Esophagus squamous epithelium (tissue), 5 donors: ENCODE data around the gene PSME3. TPM values are rescaled to one million over a fixed set of nuclear protein-coding genes. Genes with fewer than 3 reads are reported as not detected.

Source experiments
- DNase-seq: peaks from one replicate; lab custom pipeline; 2025; lab: John Stamatoyannopoulos, UW
- H3K27ac ChIP-seq, 4 donors: fragments of 200-600 bp; sonication (generic); one replicate each; pipeline ENCODE4 v1.5.1; 2016 to 2019; ENCODE audit warnings: mild to moderate bottlenecking in 1 of 4
- H3K27me3 ChIP-seq, 4 donors: fragments of 200-600 bp; sonication (generic); 1 replicate in 3 of 4; 2 replicates in 1 of 4; pipeline versions ENCODE4 v1.5.1 to v1.6.0; 2017 to 2021; ENCODE audit warnings: antibody characterized with exemption in 1 of 4
- H3K36me3 ChIP-seq, 3 donors: fragments of 200-600 bp; sonication (generic); one replicate each; pipeline ENCODE4 v1.5.1; 2016 to 2019
- H3K4me1 ChIP-seq, 3 donors: fragments of 200-600 bp; sonication (generic); one replicate each; pipeline ENCODE4 v1.5.1; 2017 to 2019
- H3K4me3 ChIP-seq, 4 donors: fragments of 200-600 bp; sonication (generic); 1 replicate in 3 of 4; 2 replicates in 1 of 4; pipeline ENCODE4 v1.5.1; 2016 to 2019; ENCODE audit warnings: mild to moderate bottlenecking in 2 of 4, moderate library complexity in 1 of 4
- H3K9me3 ChIP-seq, 3 donors: fragments of 200-600 bp; sonication (generic); one replicate each; pipeline ENCODE4 v1.5.1; 2016 to 2019
- POLR2A ChIP-seq, 4 donors: fragments of 450-650 bp; IDR thresholded peaks; one replicate each; pipeline ENCODE4 v1.6.1; 2017; ENCODE audit warnings: antibody characterized with exemption in 4 of 4, mild to moderate bottlenecking in 4 of 4, moderate library complexity in 3 of 4
- WGBS, 2 donors: methylation state at CpG; one replicate each; pipeline ENCODE4 v1.1.5; 2018; 5-methylcytosine and 5-hydroxymethylcytosine counted together
- intact Hi-C: fragments of 100-400 bp; cut with DNase I; formaldehyde crosslinking; loops from one replicate; pipeline ENCODE4 v1.15.0; 2022
- total RNA-seq, 4 donors: library from RNA; depleted of rRNA; stranded (reverse); fragments of >200 nt; gene quantifications; one replicate each; pipeline ENCODE4 v1.1.0, GENCODE V29; 2016
- TF ChIP-seq, protein P1 (sequence below), 6 experiments: fragments of 450-650 bp in 4 of 6; fragments of 200-600 bp in 2 of 6; sonication (generic) in 2 of 6; IDR thresholded peaks; one replicate each; pipeline ENCODE4 v1.5.1; 2016 to 2019; ENCODE audit warnings: antibody characterized with exemption in 6 of 6, mild to moderate bottlenecking in 4 of 6, moderate library complexity in 4 of 6
- donor health status: DM: yes; HTN: yes; CAD: no.

Gene PSME3
- total RNA-seq, 4 donors from 2014 or later = 91.0 to 121 (median 93.7) TPM

DNA sequence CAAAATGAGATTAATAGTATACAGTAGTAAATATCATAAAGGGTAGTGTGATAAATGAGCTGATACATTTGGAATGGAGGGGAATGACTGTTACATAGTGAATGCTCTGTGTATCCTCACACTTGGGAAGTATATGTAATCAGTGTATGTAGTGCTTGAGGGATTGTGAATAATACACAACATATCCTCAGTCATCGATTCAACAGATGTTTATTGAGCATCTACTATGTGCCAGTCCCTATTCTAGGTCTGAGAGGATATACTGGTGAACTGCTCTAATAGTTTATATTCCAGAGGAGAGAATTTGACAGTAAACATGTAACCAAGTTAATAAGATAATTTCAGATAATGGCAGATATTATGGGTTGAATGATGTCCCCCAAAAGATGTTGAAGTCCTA lies 5.7 kb upstream of the PSME3 start:
- DNase-seq = no peak
- intact Hi-C loops = no loop called here
- peaks cover 0 to 3% (median 0%) of the 10 kb centered on the region in 3 donors for H3K36me3 ChIP-seq
- H3K27ac ChIP-seq = no peak overlapping the region
- H3K9me3 ChIP-seq = no peaks in the 10 kb centered on the region
- peaks cover 16 to 24% (median 20%) of the 10 kb centered on the region in 3 donors for H3K4me1 ChIP-seq
- H3K4me3 ChIP-seq = no peak overlapping the region
- WGBS, 2 donors = 90% methylated on average over 1 of the region's 1 CpG
- no peak for TF ChIP-seq POLR2A (IDR thresholded peaks at IDR 0.05)
- TF ChIP-seq, protein P1, sequence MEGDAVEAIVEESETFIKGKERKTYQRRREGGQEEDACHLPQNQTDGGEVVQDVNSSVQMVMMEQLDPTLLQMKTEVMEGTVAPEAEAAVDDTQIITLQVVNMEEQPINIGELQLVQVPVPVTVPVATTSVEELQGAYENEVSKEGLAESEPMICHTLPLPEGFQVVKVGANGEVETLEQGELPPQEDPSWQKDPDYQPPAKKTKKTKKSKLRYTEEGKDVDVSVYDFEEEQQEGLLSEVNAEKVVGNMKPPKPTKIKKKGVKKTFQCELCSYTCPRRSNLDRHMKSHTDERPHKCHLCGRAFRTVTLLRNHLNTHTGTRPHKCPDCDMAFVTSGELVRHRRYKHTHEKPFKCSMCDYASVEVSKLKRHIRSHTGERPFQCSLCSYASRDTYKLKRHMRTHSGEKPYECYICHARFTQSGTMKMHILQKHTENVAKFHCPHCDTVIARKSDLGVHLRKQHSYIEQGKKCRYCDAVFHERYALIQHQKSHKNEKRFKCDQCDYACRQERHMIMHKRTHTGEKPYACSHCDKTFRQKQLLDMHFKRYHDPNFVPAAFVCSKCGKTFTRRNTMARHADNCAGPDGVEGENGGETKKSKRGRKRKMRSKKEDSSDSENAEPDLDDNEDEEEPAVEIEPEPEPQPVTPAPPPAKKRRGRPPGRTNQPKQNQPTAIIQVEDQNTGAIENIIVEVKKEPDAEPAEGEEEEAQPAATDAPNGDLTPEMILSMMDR (IDR thresholded peaks at IDR 0.05) = no peak
- no peaks in the 10 kb centered on the region for H3K27me3 ChIP-seq

DNA sequence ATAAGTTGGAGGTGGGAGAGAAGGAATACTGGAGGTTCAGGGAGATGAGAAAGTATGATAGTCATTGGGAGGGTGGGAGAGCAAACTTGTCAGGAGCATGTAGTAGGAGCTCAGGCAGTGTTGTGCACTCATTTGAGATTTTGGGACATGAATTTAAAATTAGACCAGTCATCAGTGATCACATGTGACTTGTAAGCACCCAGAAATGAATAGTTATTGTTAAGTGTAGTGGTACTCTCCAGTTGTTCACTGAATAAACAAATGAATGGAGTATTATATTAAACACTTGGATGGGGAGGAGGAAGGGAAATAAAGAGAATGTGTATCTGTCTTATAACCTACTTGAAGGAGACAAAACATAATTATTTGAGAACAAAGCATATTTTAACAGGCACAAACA lies 2.2 kb upstream of the PSME3 start:
- TF ChIP-seq, protein P1 (IDR thresholded peaks at IDR 0.05) = no peak
- TF ChIP-seq POLR2A (IDR thresholded peaks at IDR 0.05) = no peak
- no peaks in the 10 kb centered on the region for H3K27me3 ChIP-seq
- H3K4me3 ChIP-seq = no peak overlapping the region
- peaks cover 0 to 31% (median 16%) of the 10 kb centered on the region in 3 donors for H3K4me1 ChIP-seq
- H3K36me3 ChIP-seq = peaks cover 0 to 12% (median 0%) of the 10 kb centered on the region in 3 donors
- DNase-seq = no peak
- H3K9me3 ChIP-seq = no peaks in the 10 kb centered on the region
- H3K27ac ChIP-seq = no peak overlapping the region
- intact Hi-C loops = no loop called here

DNA sequence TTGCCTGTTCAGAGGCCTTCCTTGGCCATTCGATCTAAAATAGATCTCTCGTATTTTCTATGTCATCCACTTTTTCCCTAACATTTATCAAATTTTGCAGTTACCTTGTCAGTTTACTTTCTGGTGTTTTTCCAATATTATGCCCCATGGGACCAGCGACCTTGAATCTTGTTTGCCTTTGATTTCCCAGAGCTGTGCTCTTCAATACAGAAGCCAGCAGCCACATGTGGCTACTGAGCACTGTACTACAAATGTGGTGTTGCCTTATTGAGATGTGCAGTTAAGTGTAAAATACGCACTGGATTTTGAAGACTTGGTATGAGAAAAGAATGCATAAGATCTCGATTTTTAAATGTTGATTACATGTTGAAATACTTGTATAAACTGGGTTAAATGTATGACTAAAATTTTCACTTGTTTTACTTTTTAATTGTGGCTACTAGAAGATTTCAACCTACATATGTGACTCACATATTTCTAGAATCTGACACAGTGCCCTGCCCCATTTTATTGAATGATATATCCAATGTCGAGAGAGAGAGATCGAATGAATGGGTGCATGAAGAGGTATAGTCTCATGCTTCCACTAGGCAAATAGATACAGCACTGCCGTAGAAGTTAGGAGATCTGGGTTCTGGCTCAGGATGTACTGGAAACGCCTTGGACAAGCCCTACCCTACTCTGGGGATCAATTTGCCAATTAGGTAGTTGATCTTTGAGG lies 824 bp upstream of the PSME3 start:
- DNase-seq = no peak
- Histone ChIP-seq H3K4me3 (peak overlapping the region; percentile 91 to 95 (median 94)), H3K27me3 (no peaks in the 10 kb centered on the region), H3K9me3 (no peaks in the 10 kb centered on the region), H3K27ac (peak overlapping the region; percentile 82 to 92 (median 92)), H3K36me3 (peaks cover 0 to 27% (median 9%) of the 10 kb centered on the region in 3 donors), H3K4me1 (peaks cover 0 to 31% (median 16%) of the 10 kb centered on the region in 3 donors)
- TF ChIP-seq, protein P1 (IDR thresholded peaks at IDR 0.05) = no peak
- TF ChIP-seq POLR2A (IDR thresholded peaks at IDR 0.05) = no peak
- intact Hi-C loops = no loop called here
- WGBS, 2 donors = 47 to 49% methylated on average over 9 of the region's 9 CpGs

DNA sequence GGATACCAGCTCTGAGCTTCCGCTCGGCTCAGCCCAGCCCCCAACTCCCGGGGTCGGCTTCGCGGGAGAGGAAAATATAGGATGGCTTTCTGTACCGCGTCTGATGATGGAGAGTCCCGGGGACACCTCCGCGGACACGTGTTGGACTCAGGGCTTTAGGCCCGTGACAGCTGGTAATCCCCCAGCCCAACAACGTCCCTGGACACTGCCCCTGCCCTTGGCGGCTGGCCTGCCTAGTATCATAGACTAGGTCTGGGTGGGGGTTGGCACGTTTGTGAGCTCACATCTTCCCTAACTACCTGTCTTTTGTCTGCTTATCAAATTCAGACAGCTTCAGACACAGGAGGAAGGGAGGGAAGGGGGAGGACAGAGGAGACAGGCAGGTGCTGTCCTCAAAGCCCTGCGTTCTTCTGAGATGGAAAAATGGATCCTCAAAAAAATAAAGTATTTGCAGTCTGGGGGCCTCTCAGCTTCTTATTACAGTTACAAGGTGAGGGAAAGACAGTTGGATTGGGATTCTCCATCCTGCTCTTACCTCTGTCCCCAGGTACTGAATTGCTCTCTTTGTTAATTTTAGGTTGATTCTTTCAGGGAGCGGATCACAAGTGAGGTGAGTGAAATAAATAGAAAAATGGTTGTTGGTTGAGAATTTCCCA lies 698 bp downstream of the PSME3 start:
- Histone ChIP-seq H3K4me3 (peak overlapping the region; percentile 91 to 95 (median 94)), H3K4me1 (peaks cover 0 to 31% (median 16%) of the 10 kb centered on the region in 3 donors), H3K36me3 (peaks cover 5 to 42% (median 24%) of the 10 kb centered on the region in 3 donors), H3K9me3 (no peaks in the 10 kb centered on the region), H3K27ac (peak overlapping the region; percentile 82 to 92 (median 92)), H3K27me3 (no peaks in the 10 kb centered on the region)
- TF ChIP-seq, protein P1 (IDR thresholded peaks at IDR 0.05) = no peak
- TF ChIP-seq POLR2A (IDR thresholded peaks at IDR 0.05) = no peak
- no peak for DNase-seq
- intact Hi-C loops = no loop called here
- WGBS, 2 donors = 6 to 12% methylated on average over 6 to 11 of the region's 18 CpGs

DNA sequence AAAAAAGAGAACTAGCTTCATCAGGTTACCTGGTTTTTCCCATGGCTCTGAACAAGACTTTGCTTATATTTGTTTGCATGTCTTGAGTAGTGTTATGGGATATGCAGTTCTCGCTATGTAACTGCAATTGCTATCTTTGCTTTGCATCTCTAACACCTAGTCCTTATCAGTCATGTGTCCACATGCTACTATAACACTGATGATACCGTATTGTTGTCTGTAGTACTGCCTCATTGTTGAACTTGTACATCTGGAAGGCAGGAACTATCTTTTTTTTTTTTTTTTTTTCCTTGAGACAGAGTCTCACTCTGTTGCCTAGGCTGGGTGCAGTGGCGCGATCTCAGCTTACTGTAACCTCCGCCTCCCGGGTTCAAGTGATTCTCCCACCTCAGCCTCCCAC lies 2.5 kb downstream of the PSME3 start:
- Histone ChIP-seq H3K9me3 (no peaks in the 10 kb centered on the region), H3K27me3 (no peaks in the 10 kb centered on the region), H3K4me1 (peaks cover 0 to 31% (median 16%) of the 10 kb centered on the region in 3 donors), H3K27ac (no peak overlapping the region), H3K36me3 (peaks cover 8 to 60% (median 27%) of the 10 kb centered on the region in 3 donors), H3K4me3 (no peak overlapping the region)
- no peak for DNase-seq
- TF ChIP-seq, protein P1 (IDR thresholded peaks at IDR 0.05) = no peak
- TF ChIP-seq POLR2A (IDR thresholded peaks at IDR 0.05) = no peak
- 93 to 94% methylated on average over 6 of the region's 6 CpGs for WGBS, 2 donors
- intact Hi-C loops = no loop called here
